Right lobe of liver (tissue), 4 donors: Measurements from ENCODE around the gene GCGR.

Experiments
- POLR2A ChIP-seq: fragments of 450-650 bp; IDR thresholded peaks from one replicate; pipeline ENCODE4 v1.6.1; 2017; ENCODE audit warnings: antibody characterized with exemption, mild to moderate bottlenecking
- TF ChIP-seq, protein P1 (sequence below), 4 donors: fragments of 200-600 bp in 3 of 4; fragments of 450-650 bp in 1 of 4; IDR thresholded peaks; one replicate each; pipeline versions ENCODE4 v1.5.1 to v1.8.0; 2016 to 2022; ENCODE audit warnings: antibody characterized with exemption in 4 of 4, mild to moderate bottlenecking in 2 of 4
- donor health status: DM: no; HTN: no; CAD: no.
- donor health status: DM: no; HTN: no; CAD: no.
- donor health status: DM: no; HTN: yes; CAD: no.

DNA sequence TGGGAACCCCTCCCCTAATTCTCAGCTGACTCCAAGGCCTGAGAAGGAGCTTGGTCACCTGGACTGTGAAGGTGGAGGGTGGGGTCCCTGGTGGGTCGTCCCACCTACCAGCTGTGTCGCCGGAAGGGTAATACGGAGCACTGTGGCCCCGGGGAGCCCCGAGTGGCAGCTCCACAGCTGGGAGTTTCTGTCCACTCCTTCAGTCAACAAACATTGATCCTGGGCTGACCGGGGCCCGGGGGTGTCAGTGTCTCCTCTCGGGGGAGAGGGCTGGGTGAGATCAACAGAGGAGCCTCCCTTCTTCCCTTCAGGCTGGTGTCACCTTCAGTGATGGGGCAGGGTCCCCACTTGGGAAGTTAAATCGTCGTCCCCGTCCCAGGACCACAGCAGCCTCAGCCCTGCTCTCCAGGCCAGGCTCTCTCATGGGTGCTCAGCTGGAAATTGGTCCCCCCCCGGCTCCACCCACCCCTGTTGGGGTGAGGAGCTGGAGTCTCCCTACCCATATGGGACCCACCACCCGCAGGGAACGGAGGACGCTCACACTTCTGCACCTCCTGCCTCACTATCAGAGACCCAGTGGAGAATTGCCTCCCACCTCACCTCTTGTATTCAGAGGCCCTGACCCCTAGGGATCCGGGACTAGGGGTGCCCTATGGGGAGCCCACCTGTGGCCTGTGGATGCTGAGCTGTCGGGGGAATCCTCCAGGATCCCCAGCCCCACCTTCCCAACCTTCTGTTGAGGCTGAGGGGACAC, 1.9 kb downstream of the GCGR start:
- TF ChIP-seq, protein P1, sequence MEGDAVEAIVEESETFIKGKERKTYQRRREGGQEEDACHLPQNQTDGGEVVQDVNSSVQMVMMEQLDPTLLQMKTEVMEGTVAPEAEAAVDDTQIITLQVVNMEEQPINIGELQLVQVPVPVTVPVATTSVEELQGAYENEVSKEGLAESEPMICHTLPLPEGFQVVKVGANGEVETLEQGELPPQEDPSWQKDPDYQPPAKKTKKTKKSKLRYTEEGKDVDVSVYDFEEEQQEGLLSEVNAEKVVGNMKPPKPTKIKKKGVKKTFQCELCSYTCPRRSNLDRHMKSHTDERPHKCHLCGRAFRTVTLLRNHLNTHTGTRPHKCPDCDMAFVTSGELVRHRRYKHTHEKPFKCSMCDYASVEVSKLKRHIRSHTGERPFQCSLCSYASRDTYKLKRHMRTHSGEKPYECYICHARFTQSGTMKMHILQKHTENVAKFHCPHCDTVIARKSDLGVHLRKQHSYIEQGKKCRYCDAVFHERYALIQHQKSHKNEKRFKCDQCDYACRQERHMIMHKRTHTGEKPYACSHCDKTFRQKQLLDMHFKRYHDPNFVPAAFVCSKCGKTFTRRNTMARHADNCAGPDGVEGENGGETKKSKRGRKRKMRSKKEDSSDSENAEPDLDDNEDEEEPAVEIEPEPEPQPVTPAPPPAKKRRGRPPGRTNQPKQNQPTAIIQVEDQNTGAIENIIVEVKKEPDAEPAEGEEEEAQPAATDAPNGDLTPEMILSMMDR (IDR thresholded peaks at IDR 0.05), result no peak
- no peak for TF ChIP-seq POLR2A
